MM.1S (cell line): ENCODE data around the gene CDK2AP2.

Source experiments
- DNase-seq: peaks from one replicate; pipeline ENCODE4 v3.0.0-alpha.2; 2015
- H2AFZ ChIP-seq: fragments of 300-600 bp; sonication (generic); 2 replicates; pipeline ENCODE4 v1.6.0; 2016; ENCODE audit warnings: antibody characterized with exemption, low read length
- H3F3A ChIP-seq: fragments of 300-600 bp; sonication (generic); 2 replicates; pipeline ENCODE4 v1.6.1; 2016; ENCODE audit warnings: mild to moderate bottlenecking, antibody characterized with exemption, low read length, moderate library complexity, mixed read lengths; ENCODE audit not compliant: insufficient read depth
- H3K27ac ChIP-seq: fragments of 300-600 bp; sonication (generic); 2 replicates; pipeline ENCODE4 v1.5.1; 2016; ENCODE audit warnings: mild to moderate bottlenecking, low read length
- H3K27me3 ChIP-seq: fragments of 300-600 bp; sonication (generic); replicated peaks from 2 replicates; pipeline ENCODE4 v1.6.0; 2016; ENCODE audit warnings: low read length; ENCODE audit not compliant: insufficient read depth
- H3K36me3 ChIP-seq: fragments of 300-600 bp; sonication (generic); replicated peaks from 2 replicates; pipeline ENCODE4 v1.6.1; 2016; ENCODE audit warnings: mild to moderate bottlenecking, low read length, mixed read lengths; ENCODE audit not compliant: insufficient read depth
- H3K4me1 ChIP-seq: fragments of 300-600 bp; sonication (generic); 2 replicates; pipeline ENCODE4 v1.6.1; 2016; ENCODE audit warnings: low read length, mixed read lengths
- H3K4me2 ChIP-seq: fragments of 300-600 bp; sonication (generic); 2 replicates; pipeline ENCODE4 v1.6.0; 2016; ENCODE audit warnings: low read depth, low read length
- H3K4me3 ChIP-seq: fragments of 300-600 bp; sonication (generic); 2 replicates; pipeline ENCODE4 v1.5.1; 2016; ENCODE audit warnings: low read length, mixed read lengths
- H3K79me2 ChIP-seq: fragments of 300-600 bp; sonication (generic); 2 replicates; pipeline ENCODE4 v1.6.1; 2016; ENCODE audit warnings: mixed run types, low read length, mixed read lengths
- H3K9ac ChIP-seq: fragments of 300-600 bp; sonication (generic); 2 replicates; pipeline ENCODE4 v1.6.1; 2016; ENCODE audit warnings: low read length, mixed read lengths
- H3K9me2 ChIP-seq: fragments of 300-600 bp; sonication (generic); replicated peaks from 2 replicates; pipeline ENCODE4 v1.6.1; 2016; ENCODE audit warnings: mild to moderate bottlenecking, low read length, mixed read lengths; ENCODE audit not compliant: insufficient read depth
- H3K9me3 ChIP-seq: fragments of 300-600 bp; sonication (generic); replicated peaks from 2 replicates; pipeline ENCODE4 v1.6.1; 2016; ENCODE audit warnings: mild to moderate bottlenecking, low read length, mixed read lengths; ENCODE audit not compliant: insufficient read depth
- H4K20me1 ChIP-seq: fragments of 300-600 bp; sonication (generic); 2 replicates; pipeline ENCODE4 v1.6.1; 2016; ENCODE audit warnings: mild to moderate bottlenecking, low read length, moderate library complexity, mixed read lengths; ENCODE audit not compliant: insufficient read depth
- CTCF ChIP-seq: fragments of 300-600 bp; sonication (generic); IDR thresholded peaks from 2 replicates; pipeline ENCODE4 v1.5.1; 2016; ENCODE audit warnings: antibody characterized with exemption, low read length, mixed read lengths
- EZH2 ChIP-seq: fragments of 300-600 bp; sonication (generic); optimal IDR thresholded peaks from 2 replicates; pipeline ENCODE3; 2017; ENCODE audit warnings: low read depth, mild to moderate bottlenecking, antibody characterized with exemption, low read length, mixed read lengths
- EZH2phosphoT487 ChIP-seq: fragments of 300-600 bp; sonication (generic); IDR thresholded peaks from 2 replicates; pipeline ENCODE4 v1.6.1; 2018; ENCODE audit warnings: antibody characterized with exemption, low read length

Gene CDK2AP2

DNA sequence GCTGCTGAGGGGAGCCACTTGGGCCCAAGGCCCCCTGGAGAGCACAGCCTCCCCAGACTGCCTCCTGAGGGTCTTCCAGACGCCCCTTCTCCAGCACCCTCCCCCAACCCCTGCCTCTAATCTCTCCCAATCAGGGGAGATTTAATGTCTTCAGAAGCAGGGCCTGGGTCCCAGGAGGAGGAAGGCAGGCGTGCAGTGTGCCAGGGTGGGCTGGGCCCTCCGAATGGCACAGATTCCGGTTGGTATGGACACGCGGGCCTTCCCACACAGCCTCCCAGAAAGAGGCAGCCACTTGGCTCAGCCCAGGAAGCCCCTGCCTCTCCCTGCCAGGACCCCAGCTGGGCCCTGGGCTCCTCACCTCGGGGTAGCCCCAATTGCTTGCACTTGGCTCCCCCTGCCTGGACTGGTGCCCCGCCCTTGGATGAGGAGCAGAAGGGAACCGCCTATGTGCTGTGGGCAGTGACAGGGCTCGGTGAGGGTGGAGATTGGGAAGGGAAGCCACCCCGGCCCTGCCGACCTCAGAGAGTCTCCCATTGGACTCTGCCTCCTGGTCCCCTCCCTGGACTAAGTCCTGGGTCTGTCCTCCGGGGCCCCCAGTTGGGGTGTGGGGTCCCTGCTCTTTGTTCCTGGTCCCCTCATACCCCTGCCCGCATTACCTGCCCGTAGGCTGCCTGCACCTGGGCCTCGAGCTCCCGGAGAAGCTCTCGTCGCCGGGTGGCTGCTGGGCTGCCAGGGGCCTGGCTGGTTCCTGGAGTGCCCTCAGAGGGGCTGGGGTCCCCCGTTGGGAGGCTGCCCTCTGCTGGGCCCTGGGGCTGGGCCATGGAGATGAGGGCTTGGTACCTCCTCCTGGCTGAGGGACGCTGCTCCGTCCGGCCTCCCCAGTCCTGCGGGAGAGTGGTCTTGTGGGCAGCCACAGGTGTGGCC lies 15.9 kb upstream of the CDK2AP2 start:
- Histone ChIP-seq H3K9ac (no peak overlapping the region), H3K27me3 (peaks cover 81% of the 10 kb centered on the region), H3K4me2 (no peak overlapping the region), H4K20me1 (no peaks in the 10 kb centered on the region), H3K4me3 (no peak overlapping the region), H3K4me1 (no peaks in the 10 kb centered on the region), H3K27ac (no peak overlapping the region), H3F3A (no peaks in the 10 kb centered on the region), H3K36me3 (no peaks in the 10 kb centered on the region), H2AFZ (no peak overlapping the region), H3K79me2 (no peaks in the 10 kb centered on the region), H3K9me2 (no peaks in the 10 kb centered on the region), H3K9me3 (no peaks in the 10 kb centered on the region)
- no peak for TF ChIP-seq EZH2
- no peak for TF ChIP-seq CTCF
- no peak for TF ChIP-seq EZH2phosphoT487
- no peak for DNase-seq

DNA sequence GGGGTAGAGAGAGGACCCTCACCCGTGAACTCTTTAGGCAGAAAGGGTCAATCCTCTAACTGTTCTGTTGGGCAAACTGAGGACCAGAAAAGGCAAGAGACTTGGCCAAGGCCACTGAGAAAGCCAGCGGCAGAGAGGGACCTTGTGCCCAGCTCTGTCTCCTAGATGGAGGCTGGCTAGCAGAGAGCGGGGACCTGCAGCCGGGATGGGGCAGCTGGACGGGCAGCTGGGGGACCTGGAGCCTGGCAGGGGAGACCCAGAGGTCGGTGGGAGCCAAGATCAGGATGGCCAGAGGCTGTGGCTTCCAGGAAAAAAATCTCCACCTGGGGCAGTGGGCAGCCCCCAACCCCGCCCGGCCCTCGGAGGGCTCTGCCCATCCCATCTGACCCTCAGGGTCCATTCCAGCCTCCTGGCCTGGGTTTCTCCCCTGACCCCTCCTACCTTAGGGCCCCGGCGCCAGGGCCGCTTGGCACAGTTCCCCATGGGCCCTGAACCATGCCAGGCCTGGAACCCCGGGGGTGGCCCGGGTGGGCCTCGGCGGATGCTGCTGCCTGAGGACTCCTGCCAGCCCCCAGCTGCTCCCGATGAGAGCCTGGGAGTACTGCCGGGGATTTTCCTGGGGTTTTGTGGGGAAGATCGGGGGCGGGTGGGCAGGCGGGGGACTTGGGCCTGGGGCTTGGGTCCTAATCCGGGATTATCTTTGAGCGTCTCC lies 15.0 kb upstream of the CDK2AP2 start, which contains the start of gene CABP2:
Gene CABP2, minus strand, starts transcription at position 603 of the 712 bp plus-strand sequence. Its CDS starts 120 bp downstream, at position 483.
- Histone ChIP-seq H3K27ac (no peak within 1 kb of the TSS), H3K9me2 (no peaks in the 10 kb centered on the region), H4K20me1 (no peaks in the 10 kb centered on the region), H3K9me3 (no peaks in the 10 kb centered on the region), H3K4me1 (no peaks in the 10 kb centered on the region), H3K79me2 (no peaks in the 10 kb centered on the region), H3K4me3 (no peak within 1 kb of the TSS), H3K27me3 (peaks cover 76% of the 10 kb centered on the region), H3K36me3 (no peaks in the 10 kb centered on the region), H3F3A (no peaks in the 10 kb centered on the region), H3K9ac (no peak within 1 kb of the TSS), H2AFZ (no peak within 1 kb of the TSS), H3K4me2 (no peak within 1 kb of the TSS)
- no peak for DNase-seq
- no peak for TF ChIP-seq EZH2phosphoT487
- TF ChIP-seq EZH2: no peak
- no peak for TF ChIP-seq CTCF

DNA sequence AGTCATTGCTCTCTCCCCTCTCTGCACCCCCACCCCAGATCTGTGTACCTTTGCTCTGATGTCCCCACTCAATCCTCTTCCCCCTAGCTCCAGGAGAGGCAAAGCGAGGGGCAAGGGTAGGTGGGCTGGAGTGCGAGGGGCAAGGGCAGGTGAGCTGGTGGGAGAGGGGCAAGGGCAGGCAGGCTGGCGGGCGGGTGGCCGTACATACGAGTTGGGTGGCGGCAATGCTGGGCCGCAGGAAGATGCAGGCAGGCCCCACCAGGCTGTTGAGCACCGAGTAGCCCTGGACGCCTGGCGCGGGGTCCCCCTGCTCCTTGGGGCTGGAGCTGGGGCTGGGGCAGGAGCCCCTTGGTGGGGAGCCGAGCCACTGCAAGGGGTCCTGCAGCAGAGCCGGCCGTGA lies 14.4 kb upstream of the CDK2AP2 start:
- Histone ChIP-seq H3K36me3 (no peaks in the 10 kb centered on the region), H3K27ac (no peak overlapping the region), H3F3A (no peaks in the 10 kb centered on the region), H3K4me1 (no peaks in the 10 kb centered on the region), H3K4me3 (no peak overlapping the region), H3K27me3 (peaks cover 74% of the 10 kb centered on the region), H3K9ac (no peak overlapping the region), H3K79me2 (no peaks in the 10 kb centered on the region), H4K20me1 (no peaks in the 10 kb centered on the region), H3K9me3 (no peaks in the 10 kb centered on the region), H2AFZ (no peak overlapping the region), H3K9me2 (no peaks in the 10 kb centered on the region), H3K4me2 (no peak overlapping the region)
- TF ChIP-seq CTCF (no peak), EZH2phosphoT487 (no peak), EZH2 (no peak)
- DNase-seq: no peak
